ENCODE results near the gene ERCC6L2.

GRCh38 chr9:95887926-95888497 is 12.5 kb downstream of the ERCC6L2 start:
- TF ChIP-seq EZH2 (IDR thresholded peaks at IDR 0.05; ENCODE audit: low read depth, unreplicated experiment): no peak
- no peak for TF ChIP-seq CTCF (conservative IDR thresholded peaks at IDR 0.05; ENCODE audit: low read depth in 2 of 2)
